ENCODE measurements around the gene GIPC1.
"Not testable (repeated sequence)": the region's sequence is repeated elsewhere in the genome, so short reads cannot be mapped to it uniquely, and the experiment has no call there.

Gene GIPC1

DNA sequence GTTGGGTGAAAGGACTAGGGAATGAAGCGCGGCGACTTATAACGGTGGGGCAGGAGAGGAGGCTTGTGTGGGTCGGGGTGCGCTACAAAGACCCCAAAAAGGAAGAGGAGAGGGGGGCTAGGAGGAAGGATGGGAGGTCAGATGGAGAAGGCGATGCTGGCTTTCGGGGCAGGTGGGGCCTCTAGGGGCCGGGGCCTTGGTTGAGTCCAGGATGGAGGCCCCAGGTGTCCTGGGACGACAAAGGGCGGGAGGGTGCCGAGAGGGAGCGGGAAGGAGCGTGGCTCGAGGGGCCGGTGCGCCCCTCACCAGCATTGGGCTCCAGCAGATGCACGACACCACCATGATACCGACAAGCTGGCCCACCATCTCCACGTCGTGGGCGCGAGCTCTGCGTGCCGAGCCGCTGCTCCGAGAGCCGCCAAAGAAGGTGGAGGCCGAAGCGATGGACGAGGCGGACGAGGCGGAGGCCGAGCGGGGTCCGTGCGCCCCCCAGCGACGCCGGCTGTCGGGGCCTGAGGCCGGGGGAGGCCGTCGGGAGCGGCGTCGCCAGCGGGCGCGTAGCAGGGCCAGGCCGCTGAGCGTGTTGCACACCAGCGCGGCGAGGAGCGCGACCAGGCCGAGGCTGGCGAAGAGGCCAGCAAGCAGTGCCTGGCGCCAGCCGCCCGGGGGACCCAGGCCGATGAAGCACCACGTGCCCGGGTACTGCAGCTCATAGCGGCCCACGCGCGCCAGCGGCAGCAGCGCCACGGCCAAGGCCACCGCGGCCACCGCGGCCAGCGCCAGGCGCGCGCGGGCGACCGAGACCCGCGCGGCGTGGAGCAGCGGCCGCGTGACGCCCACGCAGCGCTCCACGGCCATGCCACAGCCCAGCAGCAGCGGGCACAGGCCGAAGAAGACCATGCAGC, 22.6 kb downstream of the GIPC1 start:
- DNase-seq = peak in 2 of 56 donors; percentile 2 to 5

DNA sequence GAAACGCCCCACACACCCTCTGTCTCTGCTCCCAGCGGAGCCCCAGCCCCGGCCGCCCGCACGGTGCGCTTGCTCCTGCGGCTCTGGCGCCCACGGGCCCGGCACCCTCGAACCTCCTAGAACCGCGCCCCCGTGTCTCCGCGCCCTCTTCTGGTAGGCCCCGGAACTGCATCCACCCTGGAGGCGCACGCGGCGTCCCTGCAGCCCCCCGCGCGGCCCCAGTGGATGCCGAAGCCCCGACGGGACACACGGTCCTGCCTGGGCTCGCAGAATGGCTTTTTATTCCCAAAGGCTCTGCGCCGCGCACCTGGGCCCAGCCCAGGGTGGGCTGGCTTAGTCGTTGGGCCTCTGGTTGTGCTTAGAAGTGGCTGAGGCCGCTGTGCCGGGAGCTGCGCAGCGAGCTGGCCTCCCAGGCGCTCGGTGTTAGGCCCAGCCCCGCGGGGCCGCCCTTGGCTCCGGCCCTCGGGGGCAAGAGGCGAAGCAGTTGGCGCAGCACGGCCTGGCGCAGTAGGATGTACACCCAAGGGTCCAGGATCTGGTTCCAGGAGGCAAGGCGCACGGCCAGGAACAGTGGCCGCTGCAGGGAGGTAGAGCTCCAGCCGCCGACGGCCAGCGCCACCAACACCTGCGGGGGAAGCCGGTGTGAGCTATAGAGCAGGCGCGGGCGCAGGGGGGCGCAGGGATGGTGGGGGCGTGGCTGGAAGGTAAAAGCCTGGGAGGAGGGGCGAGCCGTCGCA, 23.6 kb downstream of the GIPC1 start:
- DNase-seq = peak in 46 of 56 donors; percentile 6 to 76 (median 43)

DNA sequence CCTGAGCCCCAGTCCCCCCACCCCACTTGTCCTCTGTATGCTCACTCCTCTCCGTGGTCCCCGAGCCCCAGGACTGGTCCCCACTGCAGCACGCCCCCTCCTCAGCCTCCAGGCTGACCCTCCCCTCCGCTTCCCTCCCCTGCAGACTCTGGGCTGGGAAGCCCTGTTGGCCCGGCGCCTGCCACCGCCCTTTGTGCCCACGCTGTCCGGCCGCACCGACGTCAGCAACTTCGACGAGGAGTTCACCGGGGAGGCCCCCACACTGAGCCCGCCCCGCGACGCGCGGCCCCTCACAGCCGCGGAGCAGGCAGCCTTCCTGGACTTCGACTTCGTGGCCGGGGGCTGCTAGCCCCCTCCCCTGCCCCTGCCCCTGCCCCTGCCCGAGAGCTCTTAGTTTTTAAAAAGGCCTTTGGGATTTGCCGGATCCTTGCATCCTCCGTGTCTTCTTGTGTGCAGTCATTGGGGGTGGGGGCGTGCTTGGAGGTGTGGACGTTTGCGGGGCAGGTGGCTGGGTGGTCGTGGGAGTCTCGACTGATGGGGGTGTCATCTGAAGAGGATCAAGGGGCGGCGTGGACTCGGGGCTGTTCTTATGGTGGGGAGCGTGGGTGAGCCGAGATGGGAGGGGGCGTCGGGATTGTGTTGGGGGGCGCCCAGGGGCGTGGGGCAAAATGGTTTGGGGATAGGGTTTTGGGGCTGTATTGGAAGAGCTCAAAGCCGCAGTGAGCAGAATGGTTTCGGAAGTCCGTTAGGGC, 24.3 kb downstream of the GIPC1 start:
- DNase-seq = no peak

DNA sequence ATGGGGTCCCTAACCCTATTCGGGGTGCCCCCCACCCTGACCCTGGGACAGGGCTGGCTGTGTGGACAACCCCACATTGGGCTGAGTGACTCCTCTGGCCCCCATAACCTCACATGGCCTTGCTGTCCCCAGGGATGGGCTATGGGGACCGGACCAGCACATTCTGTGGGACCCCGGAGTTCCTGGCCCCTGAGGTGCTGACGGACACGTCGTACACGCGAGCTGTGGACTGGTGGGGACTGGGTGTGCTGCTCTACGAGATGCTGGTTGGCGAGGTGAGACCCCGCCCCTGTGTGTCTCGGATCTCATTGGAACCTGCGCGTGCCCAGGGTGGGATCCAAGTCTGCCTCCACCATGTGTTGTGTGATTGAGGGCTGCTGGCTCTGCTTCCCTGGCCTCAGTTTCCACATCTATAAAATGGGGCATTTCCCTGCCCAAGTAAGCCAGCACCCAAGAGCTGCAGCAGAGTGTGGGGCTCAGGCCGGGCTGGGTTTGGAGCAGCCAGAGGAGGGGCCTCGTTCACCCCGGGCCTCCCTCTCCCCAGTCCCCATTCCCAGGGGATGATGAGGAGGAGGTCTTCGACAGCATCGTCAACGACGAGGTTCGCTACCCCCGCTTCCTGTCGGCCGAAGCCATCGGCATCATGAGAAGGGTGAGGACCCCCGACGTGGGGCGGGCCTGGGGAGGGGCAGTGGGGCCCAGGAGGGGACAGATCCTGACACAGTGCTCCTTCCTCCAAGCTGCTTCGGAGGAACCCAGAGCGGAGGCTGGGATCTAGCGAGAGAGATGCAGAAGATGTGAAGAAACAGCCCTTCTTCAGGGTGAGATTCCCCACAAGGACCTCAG, 25.7 kb downstream of the GIPC1 start:
- no peak for DNase-seq

DNA sequence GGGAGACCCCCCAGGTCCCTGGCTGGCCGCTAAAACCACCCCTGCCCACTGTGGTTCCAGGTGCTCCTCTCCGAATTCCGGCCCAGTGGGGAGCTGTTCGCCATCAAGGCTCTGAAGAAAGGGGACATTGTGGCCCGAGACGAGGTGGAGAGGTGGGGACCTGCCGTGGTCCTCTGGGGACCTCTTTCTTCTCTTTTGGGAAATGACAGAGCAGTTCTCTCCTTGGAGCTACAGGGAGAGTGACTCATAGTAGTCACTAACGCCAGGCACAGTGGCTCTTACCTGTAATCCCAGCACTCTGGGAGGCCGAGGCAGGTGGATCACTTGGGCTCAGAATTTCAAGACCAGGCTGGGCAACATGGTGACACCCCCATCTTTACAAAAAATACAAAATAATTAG, 28.1 kb downstream of the GIPC1 start:
- DNase-seq = no peak

DNA sequence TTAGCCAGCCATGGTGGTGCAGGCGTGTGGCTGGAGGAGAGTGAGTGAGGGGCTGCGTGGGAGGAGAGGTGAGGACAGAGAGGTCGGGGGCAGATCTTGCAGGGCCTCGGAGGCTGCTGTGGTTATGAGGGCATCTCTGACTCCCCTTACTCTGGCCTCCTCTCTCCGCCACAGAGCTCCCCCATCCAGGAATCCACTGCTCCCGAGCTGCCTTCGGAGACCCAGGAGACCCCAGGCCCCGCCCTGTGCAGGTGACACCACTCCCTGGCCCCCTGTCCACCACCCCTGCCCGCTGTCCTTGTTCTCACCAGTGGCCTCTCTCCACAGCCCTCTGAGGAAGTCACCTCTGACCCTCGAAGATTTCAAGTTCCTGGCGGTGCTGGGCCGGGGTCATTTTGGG, 28.5 kb downstream of the GIPC1 start:
- DNase-seq = no peak

DNA sequence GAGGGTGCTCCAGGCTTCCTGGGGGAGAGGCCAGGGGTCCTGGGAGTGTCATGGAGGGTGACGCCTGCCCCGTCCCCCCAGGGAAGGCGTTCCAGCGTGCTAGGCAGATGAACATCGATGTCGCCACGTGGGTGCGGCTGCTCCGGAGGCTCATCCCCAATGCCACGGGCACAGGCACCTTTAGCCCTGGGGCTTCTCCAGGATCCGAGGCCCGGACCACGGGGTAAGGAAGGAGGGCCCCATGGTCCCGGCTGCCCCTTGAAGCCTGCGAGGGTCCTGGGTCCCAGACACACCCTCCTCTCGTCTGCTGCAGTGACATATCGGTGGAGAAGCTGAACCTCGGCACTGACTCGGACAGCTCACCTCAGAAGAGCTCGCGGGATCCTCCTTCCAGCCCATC, 32.2 kb downstream of the GIPC1 start:
- no peak for DNase-seq

DNA sequence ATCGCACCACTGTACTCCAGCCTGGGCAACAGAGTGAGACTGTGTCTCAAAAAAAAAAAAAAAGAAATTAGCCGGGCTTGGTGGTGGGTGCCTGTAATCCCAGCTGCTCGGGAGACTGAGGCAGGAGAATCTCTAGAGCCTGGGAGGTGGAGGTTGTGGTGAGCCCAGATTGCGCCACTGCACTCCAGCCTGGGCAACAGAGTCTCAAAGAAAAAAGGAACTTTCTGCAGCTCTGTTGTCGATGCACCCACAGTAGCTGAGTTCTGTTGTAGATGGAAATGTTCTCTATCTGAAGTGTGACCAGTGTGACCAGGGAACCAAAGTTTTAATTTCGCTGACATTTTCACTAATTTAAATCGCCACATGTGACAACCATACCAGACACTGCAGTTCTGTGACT, 33.5 kb downstream of the GIPC1 start:
- not testable (repeated sequence) for DNase-seq

DNA sequence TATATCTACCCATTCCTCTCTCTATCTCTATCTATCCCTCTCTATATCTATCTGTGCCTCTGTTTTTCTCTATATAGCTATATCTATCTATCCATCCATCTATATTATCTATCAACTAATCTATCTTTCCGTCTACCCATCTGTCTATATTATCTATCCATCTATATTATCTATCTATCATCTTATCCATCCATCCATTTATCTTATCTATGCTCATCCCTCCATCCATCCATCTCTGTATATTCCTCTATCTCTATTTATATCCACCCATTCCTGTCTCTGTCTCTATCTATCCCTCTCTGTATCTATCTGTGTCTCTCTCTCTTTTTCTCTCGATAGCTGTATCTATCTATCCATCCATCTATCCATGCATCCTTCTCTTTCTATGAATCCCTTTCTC, 35.0 kb downstream of the GIPC1 start:
- DNase-seq = no peak

DNA sequence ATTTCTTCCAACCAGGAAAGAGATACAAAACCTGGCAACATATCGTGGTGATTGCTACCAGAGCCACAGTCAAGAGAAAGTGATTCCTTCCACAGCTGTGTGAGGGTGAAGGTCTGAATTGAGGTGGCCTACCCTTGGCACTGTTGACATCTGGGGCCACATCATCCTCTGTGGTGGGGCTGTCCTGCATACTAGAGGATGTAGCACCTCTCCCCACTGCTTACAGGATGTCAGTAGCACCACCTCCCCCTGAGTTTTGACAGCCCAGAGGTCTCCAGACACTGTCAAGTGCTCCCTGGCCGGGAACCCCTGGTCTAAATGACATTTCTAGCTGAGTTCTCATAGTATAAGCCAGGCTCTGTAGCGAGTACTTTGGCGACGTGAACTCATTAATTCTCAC, 36.2 kb downstream of the GIPC1 start:
- no peak for DNase-seq

DNA sequence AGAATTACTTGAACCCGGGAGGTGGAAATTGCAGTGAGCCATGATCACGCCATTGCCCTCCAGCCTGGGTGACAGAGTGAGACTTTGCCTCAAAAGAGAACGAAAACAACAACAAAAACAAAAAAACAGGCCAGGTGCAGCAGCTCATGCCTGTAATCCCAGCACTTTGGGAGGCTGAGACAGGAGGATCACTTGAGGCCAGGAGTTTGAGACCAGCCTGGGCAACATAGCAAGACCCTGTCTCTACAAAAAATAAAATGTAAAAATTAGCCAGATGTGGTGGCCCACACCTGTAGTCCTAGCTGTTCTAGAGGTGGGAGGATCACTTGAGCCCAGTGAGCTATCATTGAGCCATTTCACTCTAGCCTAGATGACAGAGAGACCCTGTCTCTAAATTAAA, 43.6 kb downstream of the GIPC1 start:
- DNase-seq = not testable (repeated sequence)

DNA sequence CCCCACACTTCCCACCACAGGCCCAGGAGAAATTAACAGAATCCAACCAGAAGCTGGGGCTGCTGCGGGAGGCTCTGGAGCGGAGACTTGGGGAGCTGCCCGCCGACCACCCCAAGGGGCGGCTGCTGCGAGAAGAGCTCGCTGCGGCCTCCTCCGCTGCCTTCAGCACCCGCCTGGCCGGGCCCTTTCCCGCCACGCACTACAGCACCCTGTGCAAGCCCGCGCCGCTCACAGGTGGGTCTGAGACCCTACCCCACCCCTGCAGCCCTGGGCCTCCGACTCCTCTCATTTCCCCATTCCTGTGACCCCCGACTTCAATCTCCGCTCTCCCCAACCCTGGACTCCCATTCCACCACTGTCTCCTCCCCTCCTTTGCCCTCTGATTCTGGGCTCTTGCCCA, 45.1 kb downstream of the GIPC1 start:
- no peak for DNase-seq

DNA sequence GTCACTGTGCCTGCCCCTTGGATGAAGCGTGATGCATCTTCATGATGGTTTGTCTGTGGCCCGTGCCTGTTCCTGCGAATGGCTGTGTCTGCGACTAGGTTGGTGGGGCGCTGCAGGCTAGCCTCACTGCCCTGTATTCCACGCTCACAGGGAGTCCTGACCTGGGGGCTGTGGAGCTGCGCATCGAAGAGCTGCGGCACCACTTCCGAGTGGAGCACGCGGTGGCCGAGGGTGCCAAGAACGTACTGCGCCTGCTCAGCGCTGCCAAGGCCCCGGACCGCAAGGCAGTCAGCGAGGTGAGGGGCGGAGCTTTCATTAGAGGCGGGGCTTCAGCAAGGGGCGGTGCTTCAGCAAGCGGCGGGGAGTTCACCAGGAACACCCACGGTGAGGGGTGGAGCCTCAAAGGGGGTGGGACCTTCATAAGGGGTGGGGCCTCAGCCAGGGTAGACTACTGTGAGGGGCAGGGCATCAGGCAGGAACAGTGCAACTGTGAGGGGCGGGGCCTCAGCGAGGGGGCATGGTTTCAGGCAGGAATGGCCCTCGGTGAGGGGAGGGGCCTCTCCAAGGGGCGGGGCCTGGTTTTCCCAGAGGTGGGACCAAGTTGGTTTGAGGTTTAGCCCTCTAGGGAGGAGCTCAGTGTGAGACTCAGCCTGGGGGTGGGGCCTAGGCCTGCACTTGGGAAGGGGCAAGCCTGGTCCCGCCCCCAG, 45.6 kb downstream of the GIPC1 start:
- DNase-seq = peak in 1 of 56 donors; percentile 51

DNA sequence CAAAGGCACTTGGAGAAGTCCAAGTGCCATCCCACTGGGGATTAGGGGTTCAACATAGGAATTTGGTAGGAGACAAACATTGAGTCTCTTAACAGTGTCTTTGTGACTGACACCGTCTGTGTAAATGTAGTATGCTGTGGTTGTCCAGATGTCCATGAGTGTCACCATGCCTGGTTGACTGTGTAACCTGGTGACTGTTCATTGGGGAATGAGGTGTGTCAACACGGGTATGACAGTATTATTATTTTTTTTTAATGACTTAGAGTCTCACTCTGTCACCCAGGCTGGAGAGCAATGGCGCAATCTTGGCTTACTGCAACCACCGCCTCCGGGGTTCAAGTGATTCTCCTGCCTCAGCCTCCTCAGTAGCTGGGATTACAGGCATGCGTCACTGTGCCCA, 46.6 kb downstream of the GIPC1 start:
- DNase-seq = no peak

DNA sequence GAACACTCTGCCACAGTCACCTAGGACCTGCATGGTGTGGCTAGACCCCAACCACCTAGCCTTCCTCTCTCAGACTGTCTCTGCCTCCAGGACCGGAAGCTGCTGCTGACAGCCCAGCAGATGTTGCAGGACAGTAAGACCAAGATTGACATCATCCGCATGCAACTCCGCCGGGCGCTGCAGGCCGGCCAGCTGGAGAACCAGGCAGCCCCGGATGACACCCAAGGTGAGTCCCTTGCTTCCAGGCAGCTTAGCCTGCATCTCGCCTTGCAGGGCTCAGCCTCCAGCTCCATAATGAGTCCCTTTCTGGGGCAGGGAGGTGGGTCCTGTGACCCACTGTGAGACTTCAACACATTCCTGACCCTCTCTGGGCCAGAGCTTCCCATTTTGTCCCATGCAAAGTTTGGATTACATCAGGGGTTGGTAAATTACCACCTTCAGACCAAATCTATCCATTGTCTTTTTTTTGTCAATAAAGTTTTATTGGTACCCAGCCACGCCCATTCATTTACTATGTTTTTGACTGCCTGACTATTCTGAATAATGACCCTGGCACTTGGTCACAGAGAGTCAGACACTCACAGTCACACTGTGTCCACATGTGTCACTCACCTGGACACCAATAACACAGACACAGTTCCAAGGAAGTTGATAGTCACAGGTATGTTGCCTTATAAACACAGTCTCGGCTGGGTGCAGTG, 49.4 kb downstream of the GIPC1 start:
- DNase-seq = no peak

DNA sequence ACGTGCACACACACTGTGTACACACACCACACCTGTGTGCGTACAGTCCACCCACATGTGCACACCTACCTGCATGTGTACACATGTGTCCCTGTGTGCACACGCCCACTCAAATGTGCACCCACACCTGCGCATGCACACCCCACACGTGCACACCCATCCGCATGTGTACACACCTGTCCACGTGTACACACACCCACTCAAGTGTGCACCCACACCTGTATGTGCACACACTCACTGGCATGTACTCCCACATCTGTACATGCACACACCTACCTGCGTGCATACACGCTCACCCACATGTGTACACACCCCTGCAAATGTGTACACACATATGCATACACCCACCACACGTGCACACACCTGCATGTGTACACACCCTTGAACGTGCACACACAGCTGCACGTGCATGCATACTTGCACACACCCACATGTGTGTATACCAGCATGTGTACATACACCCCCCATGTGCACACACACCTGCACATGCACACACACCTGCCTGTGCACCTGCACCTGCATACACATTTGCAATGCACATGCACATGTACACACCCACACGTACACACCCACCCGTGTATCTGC, 52.2 kb downstream of the GIPC1 start:
- DNase-seq = no peak

DNA sequence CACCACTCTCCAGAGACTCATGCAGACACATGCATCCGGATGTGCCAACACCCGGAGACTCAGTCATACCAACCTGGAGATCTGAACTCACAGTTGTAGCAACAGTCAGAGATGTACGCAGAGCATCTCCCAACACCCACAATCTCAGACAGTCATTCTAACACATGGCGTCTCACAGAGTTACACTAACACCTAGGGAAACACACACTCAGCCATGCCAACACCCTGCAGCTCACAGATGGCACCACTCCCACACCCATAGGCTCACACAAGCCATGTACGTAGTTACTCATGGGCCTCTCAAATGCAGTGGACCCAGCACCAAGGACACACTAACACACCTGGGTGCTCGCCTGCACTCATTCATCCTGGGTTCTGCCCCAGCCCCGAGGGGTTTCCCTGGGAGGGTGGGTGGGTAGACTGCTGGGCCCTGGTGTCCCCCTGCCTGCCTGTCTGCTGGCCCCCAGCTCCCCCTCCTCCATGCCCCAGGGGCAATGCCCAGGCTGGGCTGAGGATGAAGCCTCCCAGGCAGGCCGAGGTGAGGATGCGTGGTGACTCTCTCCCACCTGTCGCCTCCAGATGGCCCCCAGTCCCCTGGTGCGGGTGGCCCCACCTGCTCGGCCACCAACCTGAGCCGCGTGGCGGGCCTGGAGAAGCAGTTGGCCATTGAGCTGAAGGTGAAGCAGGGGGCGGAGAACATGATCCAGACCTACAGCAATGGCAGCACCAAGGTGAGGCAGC, 52.9 kb downstream of the GIPC1 start:
- no peak for DNase-seq
